H1 (cell line): ENCODE measurements around the gene ZNF568. TPM values are rescaled to one million over a fixed set of nuclear protein-coding genes. Genes with fewer than 3 reads are reported as not detected.

ENCODE experiments used
- CTCF ChIA-PET: fragments of 300-600 bp; sonication (Branson Sonifier 250); formaldehyde crosslinking; loops from one replicate; lab custom pipeline; 2021; ENCODE audit not compliant: partially characterized antibody; lab: Charles Lee
- POLR2A ChIA-PET: fragments of 300-600 bp; sonication (Branson Sonifier 250); formaldehyde crosslinking; loops from one replicate; lab custom pipeline; 2021; ENCODE audit warnings: inconsistent platforms; ENCODE audit not compliant: partially characterized antibody; lab: Charles Lee
- DNase-seq, 2 experiments: peaks; one replicate each; pipeline versions ENCODE4 v3.0.0 to v3.0.0-alpha.2; 2010 to 2022; ENCODE audit warnings: low spot score in 2 of 2, low read depth in 1 of 2, mixed read lengths in 1 of 2
- FAIRE-seq: peaks from 2 replicates; lab custom pipeline; 2011; peaks lifted over from hg19 to GRCh38; lab: Jason Lieb, UNC
- H2AFZ ChIP-seq: 2 replicates; pipeline ENCODE4 v1.8.1; 2012; ENCODE audit warnings: low read length, inconsistent platforms
- H2AK5ac ChIP-seq: 2 replicates; pipeline ENCODE4 v1.6.1; 2013; ENCODE audit warnings: low read depth, low read length
- H2BK120ac ChIP-seq: replicated peaks from 2 replicates; pipeline ENCODE3; 2013; ENCODE audit warnings: low read depth, low read length, inconsistent platforms
- H2BK12ac ChIP-seq: 2 replicates; pipeline ENCODE4 v1.6.1; 2013; ENCODE audit warnings: low read depth, low read length
- H2BK15ac ChIP-seq: 2 replicates; pipeline ENCODE4 v1.6.1; 2013; ENCODE audit warnings: low read length
- H2BK20ac ChIP-seq: 2 replicates; pipeline ENCODE4 v1.6.1; 2013; ENCODE audit warnings: low read length
- H2BK5ac ChIP-seq: 2 replicates; pipeline ENCODE4 v1.6.1; 2013; ENCODE audit warnings: low read depth, low read length
- H3K14ac ChIP-seq: 2 replicates; pipeline ENCODE4 v1.6.1; 2013; ENCODE audit warnings: inconsistent platforms; ENCODE audit not compliant: insufficient read length
- H3K18ac ChIP-seq: 2 replicates; pipeline ENCODE4 v1.6.1; 2013; ENCODE audit warnings: low read length; ENCODE audit errors: extremely low read depth
- H3K23ac ChIP-seq: 2 replicates; pipeline ENCODE4 v1.6.1; 2013; ENCODE audit warnings: inconsistent platforms; ENCODE audit not compliant: insufficient read length
- H3K23me2 ChIP-seq: 2 replicates; pipeline ENCODE4 v1.6.1; 2013; ENCODE audit warnings: low read depth, low read length
- H3K27ac ChIP-seq: 2 replicates; pipeline ENCODE4 v1.6.1; 2011; ENCODE audit warnings: low read depth, low read length, inconsistent platforms
- H3K27me3 ChIP-seq, 4 experiments: replicated peaks in 1 of 4; 1 replicate in 1 of 4; 2 replicates in 3 of 4; pipeline versions ENCODE4 v1.6.1 to v1.8.1; 2011 to 2013; ENCODE audit warnings: low read length in 3 of 4, mild to moderate bottlenecking in 3 of 4, inconsistent platforms in 2 of 4, mixed read lengths in 2 of 4, moderate library complexity in 1 of 4; ENCODE audit not compliant: control insufficient read depth in 3 of 4, insufficient read depth in 3 of 4; ENCODE audit errors: extremely low read depth in 1 of 4
- H3K36me3 ChIP-seq, 4 experiments: 2 replicates each; pipeline versions ENCODE4 v1.6.1 to v1.8.1; 2011 to 2013; ENCODE audit warnings: mild to moderate bottlenecking in 4 of 4, low read length in 3 of 4, moderate library complexity in 2 of 4, control low read depth in 1 of 4, inconsistent platforms in 1 of 4; ENCODE audit not compliant: insufficient read depth in 4 of 4, control insufficient read depth in 2 of 4
- H3K4ac ChIP-seq: replicated peaks from 2 replicates; pipeline ENCODE3; 2013; ENCODE audit warnings: low read length, low read depth, mixed read lengths, inconsistent platforms; ENCODE audit not compliant: insufficient read length
- H3K4me1 ChIP-seq, 4 experiments: replicated peaks in 1 of 4; 1 replicate in 1 of 4; 2 replicates in 3 of 4; pipeline versions ENCODE4 v1.6.1 to v1.8.1; 2011 to 2013; ENCODE audit warnings: low read length in 3 of 4, inconsistent platforms in 2 of 4, mixed read lengths in 1 of 4; ENCODE audit not compliant: insufficient read depth in 4 of 4, control insufficient read depth in 3 of 4
- H3K4me2 ChIP-seq, 2 experiments: 2 replicates each; pipeline versions ENCODE4 v1.6.1 to v1.8.1; 2011 to 2013; ENCODE audit warnings: low read depth in 2 of 2, low read length in 2 of 2, control low read depth in 1 of 2, inconsistent platforms in 1 of 2, mild to moderate bottlenecking in 1 of 2; ENCODE audit not compliant: insufficient read depth in 1 of 2
- H3K4me3 ChIP-seq, 4 experiments: fragments of 200-600, 300-600 bp in 1 of 4; sonication (generic), shearing (Covaris generic), sonication (Bioruptor Twin) in 1 of 4; 2 replicates each; pipeline versions ENCODE4 v1.5.1 to v1.8.1; 2011 to 2016; ENCODE audit warnings: low read length in 4 of 4, low read depth in 3 of 4, control low read depth in 2 of 4, inconsistent platforms in 2 of 4, mild to moderate bottlenecking in 2 of 4, mixed read lengths in 1 of 4, moderate library complexity in 1 of 4; ENCODE audit not compliant: insufficient read depth in 2 of 4; ENCODE audit errors: extremely low read depth in 1 of 4
- H3K56ac ChIP-seq: replicated peaks from 2 replicates; pipeline ENCODE3; 2013; ENCODE audit warnings: low read depth, mild to moderate bottlenecking, mixed read lengths, low read length, inconsistent platforms; ENCODE audit not compliant: insufficient read length
- H3K79me1 ChIP-seq: 2 replicates; pipeline ENCODE4 v1.6.1; 2013; ENCODE audit warnings: low read depth, low read length, control low read depth
- H3K79me2 ChIP-seq, 2 experiments: 2 replicates each; pipeline versions ENCODE4 v1.6.1 to v1.8.1; 2012 to 2013; ENCODE audit warnings: low read length in 2 of 2, mild to moderate bottlenecking in 2 of 2, inconsistent platforms in 1 of 2; ENCODE audit not compliant: insufficient read depth in 2 of 2, control insufficient read depth in 1 of 2
- H3K9ac ChIP-seq, 4 experiments: replicated peaks in 1 of 4; 1 replicate in 1 of 4; 2 replicates in 3 of 4; pipeline versions ENCODE4 v1.6.1 to v1.8.1; 2011 to 2013; ENCODE audit warnings: low read depth in 3 of 4, low read length in 3 of 4, control low read depth in 2 of 4, mild to moderate bottlenecking in 2 of 4, moderate library complexity in 2 of 4, inconsistent platforms in 1 of 4; ENCODE audit errors: extremely low read depth in 1 of 4
- H3K9me3 ChIP-seq, 2 experiments: 2 replicates each; pipeline versions ENCODE4 v1.6.1 to v1.8.1; 2012 to 2013; ENCODE audit warnings: mild to moderate bottlenecking in 2 of 2, moderate library complexity in 2 of 2, control low read depth in 1 of 2, inconsistent platforms in 1 of 2, low read depth in 1 of 2, low read length in 1 of 2, mixed read lengths in 1 of 2; ENCODE audit not compliant: insufficient read depth in 2 of 2
- H4K20me1 ChIP-seq, 2 experiments: replicated peaks in 1 of 2; 2 replicates each; pipeline versions ENCODE3 to v1.8.1; 2011 to 2013; ENCODE audit warnings: inconsistent platforms in 2 of 2, low read length in 2 of 2, mild to moderate bottlenecking in 1 of 2; ENCODE audit not compliant: insufficient read depth in 2 of 2, control insufficient read depth in 1 of 2
- H4K5ac ChIP-seq: 2 replicates; pipeline ENCODE4 v1.6.1; 2013; ENCODE audit warnings: low read length, low read depth, mixed read lengths, inconsistent platforms; ENCODE audit not compliant: insufficient read length
- H4K8ac ChIP-seq: 2 replicates; pipeline ENCODE4 v1.8.0; 2013; ENCODE audit warnings: mild to moderate bottlenecking, moderate library complexity, low read length, inconsistent platforms; ENCODE audit not compliant: insufficient read depth; ENCODE audit errors: extremely low read depth
- H4K91ac ChIP-seq: replicated peaks from 2 replicates; pipeline ENCODE3; 2013; ENCODE audit warnings: low read length, mixed read lengths, inconsistent platforms; ENCODE audit not compliant: insufficient read length
- ASH2L ChIP-seq: fragments of 200-600, 300-600 bp; sonication (generic); IDR thresholded peaks from one replicate; pipeline ENCODE4 v1.7.1; 2017; ENCODE audit warnings: low read length
- ATF2 ChIP-seq: IDR thresholded peaks from 2 replicates; pipeline ENCODE4 v1.6.1; 2012; ENCODE audit warnings: low read length, inconsistent platforms
- BACH1 ChIP-seq: IDR thresholded peaks from 2 replicates; pipeline ENCODE4 v1.6.1; 2012; ENCODE audit warnings: low read length, improper control_type of control experiment
- CBX8 ChIP-seq: fragments of 300-800, 300-1000 bp; sonication (generic); IDR thresholded peaks from 2 replicates; pipeline ENCODE4 v1.7.1; 2016; ENCODE audit warnings: low read depth, low read length, borderline replicate concordance
- CREB1 ChIP-seq: IDR thresholded peaks from 2 replicates; pipeline ENCODE4 v1.6.1; 2012; ENCODE audit warnings: inconsistent platforms
- EGR1 ChIP-seq: IDR thresholded peaks from 2 replicates; pipeline ENCODE4 v1.6.1; 2011; ENCODE audit warnings: low read depth, low read length, borderline replicate concordance
- EP300 ChIP-seq, 2 experiments: IDR thresholded peaks; 1 replicate in 1 of 2; 2 replicates in 1 of 2; pipeline ENCODE4 v1.6.1; 2011 to 2012; ENCODE audit warnings: low read depth in 2 of 2, low read length in 2 of 2, mild to moderate bottlenecking in 2 of 2, borderline replicate concordance in 1 of 2, inconsistent platforms in 1 of 2, moderate library complexity in 1 of 2
- HDAC2 ChIP-seq, 2 experiments: fragments of 300-600 bp in 1 of 2; sonication (generic) in 1 of 2; IDR thresholded peaks; 2 replicates each; pipeline ENCODE4 v1.6.1; 2011 to 2012; ENCODE audit warnings: low read depth in 2 of 2, low read length in 2 of 2, mild to moderate bottlenecking in 2 of 2, moderate library complexity in 2 of 2, borderline replicate concordance in 1 of 2, inconsistent platforms in 1 of 2
- JUND ChIP-seq: IDR thresholded peaks from 2 replicates; pipeline ENCODE4 v1.6.1; 2011; ENCODE audit warnings: mild to moderate bottlenecking, improper control_type of control experiment, low read length
- NRF1 ChIP-seq: IDR thresholded peaks from 2 replicates; pipeline ENCODE4 v1.6.1; 2011; ENCODE audit warnings: mild to moderate bottlenecking, low read depth, low read length, improper control_type of control experiment
- POLR2AphosphoS5 ChIP-seq: IDR thresholded peaks from 2 replicates; pipeline ENCODE4 v1.6.1; 2011; ENCODE audit warnings: low read depth, low read length
- SUZ12 ChIP-seq: fragments of 200-600 bp; sonication (generic); IDR thresholded peaks from 2 replicates; pipeline ENCODE4 v1.6.1; 2012; ENCODE audit warnings: mild to moderate bottlenecking, inconsistent platforms, low read length, moderate library complexity, mixed read lengths
- TCF12 ChIP-seq: IDR thresholded peaks from 2 replicates; pipeline ENCODE4 v1.6.1; 2011; ENCODE audit warnings: low read depth, mild to moderate bottlenecking, low read length
- WGBS, 2 experiments: shearing (Covaris generic) in 1 of 2; methylation state at CpG; one replicate each; pipeline versions ENCODE4 v1.1.6 to v1.1.7; 2013 to 2015; ENCODE audit warnings: low lambda C conversion rate in 2 of 2, mixed read lengths in 2 of 2, inconsistent platforms in 1 of 2, low coverage in 1 of 2, missing lambda C conversion rate in 1 of 2; ENCODE audit not compliant: insufficient replicate concordance in 2 of 2, insufficient coverage in 1 of 2, insufficient read length in 1 of 2; ENCODE audit errors: extremely low coverage in 1 of 2, missing lambda C conversion rate in 1 of 2; 5-methylcytosine and 5-hydroxymethylcytosine counted together
- polyA plus RNA-seq, 7 experiments: library from polyadenylated mRNA; depleted of rRNA in 3 of 7; stranded (reverse) in 5 of 7; unstranded in 2 of 7; fragments of >200 nt in 5 of 7; fragments of 200-250 nt in 2 of 7; gene quantifications; 1 replicate in 5 of 7; 2 replicates in 1 of 7; 4 replicates in 1 of 7; pipeline versions ENCODE4 v1.2.1 to v1.2.3, GENCODE V29; 2011 to 2013; ENCODE audit warnings: missing spikeins in 2 of 7, mixed read lengths in 2 of 7
- total RNA-seq: library from RNA; stranded (reverse); fragmentation: NEBNext Ultra II Directional; extraction: Animal tissue kit (Norgen Biotek cat#: 25700); gene quantifications from 2 replicates; pipeline ENCODE4 v1.2.1, GENCODE V29; 2021

ZNF568 gene
- total and polyA plus RNA-seq, 2 of the 8 experiments (the other 6 are each of a cell fraction or from before 2014, with no cell fraction given) = 1.6 to 2.4 TPM

GRCh38 chr19:36973844-36974195, 57.7 kb downstream of the ZNF568 start:
- peaks cover 4% of the 10 kb centered on the region; the same call in 1 of the 2 replicates for H3K23me2 ChIP-seq
- DNase-seq (no peak), FAIRE-seq (no peak)
- ChIA-PET CTCF (no interaction called here), POLR2A (interaction anchor here (1.2 kb wide), 1 partner anchor 124 kb away, joined by 3 read pairs; no protein-coding TSS in a partner anchor)
- WGBS, 2 experiments = 95% methylated on average over 3 of the region's 6 CpGs; no CpG with 5 or more reads in 1 of the 2 experiments
- H4K20me1 ChIP-seq = no peaks in the 10 kb centered on the region
- H3K4me2 ChIP-seq = peak overlapping the region; percentile 49 to 77
- H3K27ac ChIP-seq = no peak overlapping the region
- no peak overlapping the region for H3K4ac ChIP-seq
- H3K27me3 ChIP-seq = no peaks in the 10 kb centered on the region
- H3K56ac ChIP-seq = no peak overlapping the region
- no peak overlapping the region for H4K5ac ChIP-seq
- peak overlapping the region; percentile 74 to 82 (median 80) for H3K4me3 ChIP-seq
- no peak overlapping the region for H3K18ac ChIP-seq
- no peak overlapping the region for H2BK5ac ChIP-seq
- peak overlapping the region; percentile 62; the same call in 1 of the 2 replicates for H4K8ac ChIP-seq
- H2AK5ac ChIP-seq = no peak overlapping the region
- peak overlapping the region; percentile 89; the same call in 1 of the 2 replicates for H2AFZ ChIP-seq
- H3K79me1 ChIP-seq = no peaks in the 10 kb centered on the region
- H3K9me3 ChIP-seq = peaks cover 18 to 45% of the 10 kb centered on the region in 2 experiments; a peak in 3 of 4 replicates
- no peak overlapping the region for H2BK12ac ChIP-seq
- no peak overlapping the region for H3K14ac ChIP-seq
- H3K4me1 ChIP-seq = no peaks in the 10 kb centered on the region
- H3K36me3 ChIP-seq = no peaks in the 10 kb centered on the region
- no peak overlapping the region for H3K23ac ChIP-seq
- H3K79me2 ChIP-seq = no peaks in the 10 kb centered on the region
- H4K91ac ChIP-seq = no peak overlapping the region
- H2BK120ac ChIP-seq = no peak overlapping the region
- H2BK15ac ChIP-seq = no peak overlapping the region
- no peak overlapping the region for H2BK20ac ChIP-seq
- H3K9ac ChIP-seq = no peak overlapping the region
- TF ChIP-seq ASH2L = no peak
- no peak for TF ChIP-seq SUZ12
- TF ChIP-seq EGR1 = no peak
- no peak for TF ChIP-seq CREB1
- no peak for TF ChIP-seq NRF1
- TF ChIP-seq ATF2 = no peak
- no peak for TF ChIP-seq CBX8
- TF ChIP-seq POLR2AphosphoS5 = no peak
- TF ChIP-seq JUND = no peak
- TF ChIP-seq HDAC2 (IDR thresholded peaks at IDR 0.05; ENCODE audit: borderline replicate concordance in 1 of 2, low read depth in 2 of 2, low read length in 2 of 2) = no peak
- TF ChIP-seq TCF12 = no peak
- no peak for TF ChIP-seq BACH1
- no peak for TF ChIP-seq EP300 (IDR thresholded peaks at IDR 0.05; ENCODE audit: borderline replicate concordance in 1 of 2, low read depth in 2 of 2, low read length in 2 of 2)
